Thyroid gland (tissue), 4 donors: ENCODE data around the gene BBIP1.

Experiments
- POLR2A ChIP-seq, 2 donors: fragments of 450-650 bp; IDR thresholded peaks; one replicate each; pipeline ENCODE4 v1.6.1; 2017; ENCODE audit warnings: antibody characterized with exemption in 2 of 2, mild to moderate bottlenecking in 2 of 2, moderate library complexity in 1 of 2
- TF ChIP-seq, protein P1 (sequence below), 6 experiments: fragments of 200-600 bp in 3 of 6; fragments of 450-650 bp in 3 of 6; sonication (generic) in 3 of 6; IDR thresholded peaks; one replicate each; pipeline ENCODE4 v1.5.1; 2016 to 2019; ENCODE audit warnings: antibody characterized with exemption in 6 of 6, mild to moderate bottlenecking in 2 of 6, inconsistent platforms in 1 of 6, moderate library complexity in 1 of 6

DNA sequence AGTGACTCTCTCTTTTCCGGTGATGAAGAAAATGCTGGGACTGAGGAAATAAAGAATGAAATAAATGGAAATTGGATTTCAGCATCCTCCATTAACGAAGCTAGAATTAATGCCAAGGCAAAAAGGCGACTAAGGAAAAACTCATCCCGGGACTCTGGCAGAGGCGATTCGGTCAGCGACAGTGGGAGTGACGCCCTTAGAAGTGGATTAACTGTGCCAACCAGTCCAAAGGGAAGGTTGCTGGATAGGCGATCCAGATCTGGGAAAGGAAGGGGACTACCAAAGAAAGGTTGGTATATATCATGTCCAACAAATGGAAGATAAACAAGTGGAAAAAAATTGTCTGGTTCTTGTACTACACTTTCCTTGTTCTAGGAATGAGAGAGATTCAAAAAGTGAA, 37.7 kb downstream of the BBIP1 start:
- TF ChIP-seq, protein P1, sequence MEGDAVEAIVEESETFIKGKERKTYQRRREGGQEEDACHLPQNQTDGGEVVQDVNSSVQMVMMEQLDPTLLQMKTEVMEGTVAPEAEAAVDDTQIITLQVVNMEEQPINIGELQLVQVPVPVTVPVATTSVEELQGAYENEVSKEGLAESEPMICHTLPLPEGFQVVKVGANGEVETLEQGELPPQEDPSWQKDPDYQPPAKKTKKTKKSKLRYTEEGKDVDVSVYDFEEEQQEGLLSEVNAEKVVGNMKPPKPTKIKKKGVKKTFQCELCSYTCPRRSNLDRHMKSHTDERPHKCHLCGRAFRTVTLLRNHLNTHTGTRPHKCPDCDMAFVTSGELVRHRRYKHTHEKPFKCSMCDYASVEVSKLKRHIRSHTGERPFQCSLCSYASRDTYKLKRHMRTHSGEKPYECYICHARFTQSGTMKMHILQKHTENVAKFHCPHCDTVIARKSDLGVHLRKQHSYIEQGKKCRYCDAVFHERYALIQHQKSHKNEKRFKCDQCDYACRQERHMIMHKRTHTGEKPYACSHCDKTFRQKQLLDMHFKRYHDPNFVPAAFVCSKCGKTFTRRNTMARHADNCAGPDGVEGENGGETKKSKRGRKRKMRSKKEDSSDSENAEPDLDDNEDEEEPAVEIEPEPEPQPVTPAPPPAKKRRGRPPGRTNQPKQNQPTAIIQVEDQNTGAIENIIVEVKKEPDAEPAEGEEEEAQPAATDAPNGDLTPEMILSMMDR (IDR thresholded peaks at IDR 0.05): no peak
- TF ChIP-seq POLR2A (IDR thresholded peaks at IDR 0.05): no peak
